NCI-H187 (cell line): ENCODE results near the gene CCDC91.
"Not testable (repeated sequence)": the region's sequence is repeated elsewhere in the genome, so short reads cannot be mapped to it uniquely, and the experiment has no call there.

Source experiments
- DNase-seq, 2 experiments: peaks; one replicate each; lab custom pipeline; 2025; lab: John Stamatoyannopoulos, UW

CCDC91 gene

GRCh38 chr12:28184375-28184774 is 5.9 kb upstream of the CCDC91 start:
- DNase-seq = no peak

- DNase-seq = no peak
Measured at GRCh38 chr12:28186500-28186899, 3.8 kb upstream of the CCDC91 start.

DNA sequence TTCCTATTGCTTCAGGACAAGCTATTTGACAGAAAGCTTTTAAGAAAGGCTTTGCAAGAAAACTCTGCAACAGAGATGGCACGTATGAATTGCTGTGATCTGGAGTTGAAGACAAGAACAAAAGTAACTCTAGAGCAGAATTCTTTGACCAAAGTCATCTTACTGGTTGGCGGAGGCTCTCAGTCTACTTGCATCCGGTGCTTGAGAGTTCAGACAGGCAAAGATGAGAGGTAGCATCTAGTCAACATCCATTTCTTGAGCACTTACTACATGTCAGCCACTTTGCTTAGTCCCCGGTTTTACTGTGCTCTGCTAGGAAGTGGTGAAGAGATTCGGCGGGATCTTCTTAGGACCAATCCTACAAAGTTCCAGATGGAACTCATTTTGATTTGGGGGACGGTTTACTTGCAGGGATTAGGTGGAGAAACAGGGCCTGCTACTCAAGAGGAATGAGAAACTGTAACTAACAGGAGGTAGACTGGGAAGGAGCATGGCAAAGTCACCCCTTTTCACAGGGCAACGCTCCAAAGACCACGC is 404 bp upstream of the CCDC91 start:
- DNase-seq = no peak

GRCh38 chr12:28191051-28192048 is 1.1 kb downstream of the CCDC91 start:
- no peak for DNase-seq

- DNase-seq = no peak
Measured at GRCh38 chr12:28192125-28192524, 1.9 kb downstream of the CCDC91 start.

GRCh38 chr12:28194621-28195020 is 4.4 kb downstream of the CCDC91 start:
- DNase-seq = not testable (repeated sequence)

- not testable (repeated sequence) for DNase-seq
Measured at GRCh38 chr12:28201136-28201535, 10.9 kb downstream of the CCDC91 start.

GRCh38 chr12:28202374-28203130 is 12.3 kb downstream of the CCDC91 start:
- DNase-seq = no peak

- DNase-seq = no peak
Measured at GRCh38 chr12:28209782-28210181, 19.5 kb downstream of the CCDC91 start.

- DNase-seq = no peak
Measured at GRCh38 chr12:28212182-28212581, 21.9 kb downstream of the CCDC91 start.

GRCh38 chr12:28215021-28215420 is 24.8 kb downstream of the CCDC91 start:
- DNase-seq = no peak

- DNase-seq = no peak
Measured at GRCh38 chr12:28216016-28216415, 25.8 kb downstream of the CCDC91 start.

DNA sequence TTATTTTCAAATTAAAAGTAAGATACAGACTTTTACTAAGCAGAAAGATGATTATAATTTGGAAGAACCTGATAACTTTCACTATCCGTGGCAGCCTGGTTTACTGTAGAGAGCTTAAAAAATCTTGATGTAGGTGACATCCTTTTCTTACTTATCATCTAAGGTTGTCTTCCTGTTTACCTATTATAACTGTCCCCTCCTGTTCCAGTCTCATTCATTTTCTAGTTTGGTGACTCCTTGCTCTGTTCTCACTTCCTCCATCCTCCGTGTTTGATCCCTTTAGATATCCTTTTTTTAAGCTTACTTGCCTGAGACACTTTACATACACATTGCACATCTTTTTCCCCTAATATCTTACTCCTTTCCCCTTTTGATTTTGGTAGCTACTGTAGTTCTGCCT is 27.5 kb downstream of the CCDC91 start:
- DNase-seq = no peak

- no peak for DNase-seq
Measured at GRCh38 chr12:28218875-28219274, 28.6 kb downstream of the CCDC91 start.

DNA sequence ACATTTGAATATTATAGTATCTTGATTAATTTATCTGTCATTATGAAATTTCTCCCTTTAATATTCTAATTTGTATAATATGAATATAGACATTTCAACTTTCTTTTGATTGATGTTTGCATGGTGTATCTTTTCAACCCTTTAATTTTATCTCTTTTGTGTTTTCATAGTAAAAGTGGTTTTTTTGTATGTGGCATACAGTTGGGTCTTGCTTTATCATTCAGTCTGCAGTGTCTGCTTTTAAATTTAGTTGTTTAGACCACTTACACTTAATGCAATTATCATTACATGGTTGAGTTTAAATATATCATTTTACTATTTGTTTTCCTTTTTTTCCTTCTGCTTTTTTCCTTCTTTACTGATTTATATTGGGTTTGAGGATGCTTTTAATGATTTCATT is 29.6 kb downstream of the CCDC91 start:
- no peak for DNase-seq

DNA sequence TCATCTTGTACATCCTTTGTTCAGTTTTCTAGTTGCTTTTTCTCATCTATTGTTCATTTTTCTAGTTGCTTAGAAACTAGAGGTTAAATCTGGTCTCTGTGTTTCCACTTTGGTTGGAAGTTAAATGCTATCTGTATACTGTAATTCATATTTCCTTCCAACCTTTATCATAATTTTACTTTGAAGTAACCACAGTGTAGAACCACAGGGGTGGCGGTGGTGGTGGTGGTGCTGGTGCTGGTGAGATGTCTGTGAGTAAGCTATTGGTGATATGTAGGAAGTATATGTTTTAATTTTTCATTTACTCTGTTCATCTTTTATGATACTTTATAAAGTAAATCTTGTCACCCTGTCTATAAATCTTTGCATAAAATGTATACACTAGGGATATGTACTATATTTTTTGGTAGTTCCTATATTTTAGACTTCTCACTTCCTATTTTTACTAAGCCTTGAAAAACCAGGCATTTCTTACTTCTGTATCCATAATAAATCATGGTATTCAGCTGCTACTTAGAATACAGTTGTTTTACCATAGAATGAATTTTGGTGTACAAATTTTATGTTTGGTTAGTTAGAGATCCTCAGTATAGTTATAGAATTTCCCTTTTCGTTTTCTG is 31.9 kb downstream of the CCDC91 start:
- DNase-seq = no peak

DNA sequence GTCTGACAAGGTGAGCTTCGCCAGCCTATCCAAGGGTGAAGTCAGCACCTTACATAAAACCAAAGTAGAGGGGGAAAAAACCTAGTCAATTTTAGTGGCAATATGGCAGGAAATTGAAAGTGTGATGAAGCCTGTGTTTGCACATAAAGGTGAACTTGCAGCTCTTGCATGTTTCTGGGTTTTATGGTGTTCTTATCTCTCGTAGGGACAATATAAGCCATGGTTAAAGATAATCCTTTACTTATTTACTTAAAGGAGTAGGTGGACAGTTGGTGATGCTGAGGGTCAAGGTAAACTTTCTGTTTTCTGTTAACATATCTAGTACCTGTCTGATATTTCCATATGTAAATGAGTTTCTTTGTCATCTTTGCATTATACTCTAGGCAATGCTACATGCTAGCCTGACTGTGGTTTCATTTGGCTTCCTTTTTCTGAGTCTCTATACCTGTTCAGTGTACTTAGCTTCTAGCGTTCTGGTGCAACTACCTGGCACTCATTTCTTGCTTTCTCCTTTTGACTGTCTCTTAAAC is 32.8 kb downstream of the CCDC91 start:
- no peak for DNase-seq

GRCh38 chr12:28223858-28224257 is 33.6 kb downstream of the CCDC91 start:
- DNase-seq = no peak

DNA sequence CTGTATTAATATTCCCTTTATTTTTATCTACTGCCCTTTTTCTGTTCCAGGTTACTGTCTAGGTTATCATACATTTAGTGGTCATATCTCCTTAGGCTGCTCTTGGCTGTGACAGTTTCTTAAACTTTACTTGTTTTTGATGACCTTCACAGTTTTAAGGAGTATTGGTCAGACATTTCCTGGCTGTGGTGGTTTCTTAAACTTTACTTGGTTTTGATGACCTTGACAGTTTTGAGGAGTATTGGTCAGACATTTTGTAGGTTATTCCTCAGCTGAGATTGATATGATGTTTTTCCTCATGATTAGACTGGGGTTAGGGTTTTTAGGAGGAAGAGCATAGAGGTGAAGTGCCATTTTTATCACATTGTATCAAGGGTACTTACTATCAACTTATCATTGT is 36.4 kb downstream of the CCDC91 start:
- no peak for DNase-seq

DNA sequence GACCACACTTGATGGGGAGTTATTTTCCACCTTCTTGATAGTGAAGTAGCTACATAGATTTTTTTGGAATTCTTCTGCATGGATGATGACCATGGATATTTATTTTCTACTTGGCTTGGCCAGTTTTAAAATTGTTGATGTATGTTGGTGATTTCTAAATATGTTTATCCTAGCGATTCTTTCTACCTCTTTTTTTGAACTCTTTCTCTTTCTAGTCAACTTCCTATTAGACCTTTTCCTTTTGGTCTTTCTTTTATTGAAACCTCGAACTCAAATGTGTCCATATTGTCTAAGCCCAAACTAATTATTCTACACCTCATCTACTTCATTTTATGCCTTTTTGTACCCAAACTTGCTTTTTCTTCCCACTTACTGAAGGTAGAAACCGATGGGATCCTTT is 37.0 kb downstream of the CCDC91 start:
- DNase-seq = no peak

GRCh38 chr12:28231248-28231647 is 41.0 kb downstream of the CCDC91 start:
- DNase-seq = no peak
